Effector memory CD4-positive, alpha-beta T cell (primary cell): Measurements from ENCODE around the gene XPO6.

Source experiments
- DNase-seq, 3 donors: peaks; one replicate each; pipeline ENCODE4 v3.0.0-alpha.2; 2020
- H3K27ac ChIP-seq: 2 replicates; pipeline ENCODE4 v1.7.0; 2013; ENCODE audit warnings: mild to moderate bottlenecking, low read length, moderate library complexity; ENCODE audit not compliant: insufficient read depth, poor library complexity, severe bottlenecking
- H3K27me3 ChIP-seq: replicated peaks from 2 replicates; pipeline ENCODE4 v1.7.0; 2013; ENCODE audit warnings: mild to moderate bottlenecking, low read length; ENCODE audit not compliant: insufficient read depth, control insufficient read depth, poor library complexity, severe bottlenecking
- H3K36me3 ChIP-seq: 2 replicates; pipeline ENCODE4 v1.7.0; 2013; ENCODE audit warnings: mild to moderate bottlenecking, low read length, moderate library complexity; ENCODE audit not compliant: control insufficient read depth, insufficient read depth
- H3K4me1 ChIP-seq: 2 replicates; pipeline ENCODE4 v1.7.0; 2013; ENCODE audit warnings: low read length, mild to moderate bottlenecking; ENCODE audit not compliant: control insufficient read depth, insufficient read depth, poor library complexity, severe bottlenecking
- H3K4me3 ChIP-seq: 2 replicates; pipeline ENCODE4 v1.7.0; 2013; ENCODE audit warnings: low read length, low read depth, mild to moderate bottlenecking; ENCODE audit not compliant: insufficient read depth, poor library complexity, severe bottlenecking
- H3K9me3 ChIP-seq: 2 replicates; pipeline ENCODE4 v1.7.0; 2013; ENCODE audit warnings: mild to moderate bottlenecking, low read length, moderate library complexity; ENCODE audit not compliant: control insufficient read depth

XPO6 gene

DNA sequence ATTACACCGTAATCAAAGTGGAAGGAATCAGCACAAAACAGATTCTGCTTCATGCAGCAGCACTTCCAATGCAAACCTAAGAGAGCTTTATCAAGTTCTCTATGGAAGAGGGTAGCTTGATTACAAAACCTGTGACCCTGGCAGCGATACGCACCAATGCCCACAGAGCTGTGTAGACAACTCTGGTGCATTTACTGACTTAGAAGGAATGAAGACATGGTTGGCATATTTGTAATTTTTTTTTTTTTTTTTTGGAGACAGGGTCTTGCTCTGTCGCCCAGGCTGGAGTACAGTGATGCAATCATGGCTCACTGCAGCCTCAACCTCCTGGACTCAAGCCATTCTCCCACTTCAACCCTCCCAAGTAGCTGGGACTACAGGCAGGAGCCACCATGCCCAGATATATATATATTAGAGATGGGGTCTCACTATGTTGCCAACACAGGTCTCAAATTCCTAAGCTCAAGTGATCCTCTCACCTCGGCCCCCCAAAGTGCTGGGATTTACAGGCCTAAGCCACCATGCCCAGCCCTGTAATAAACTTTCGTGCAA is 49.4 kb downstream of the XPO6 start:
- Histone ChIP-seq H3K9me3 (no peaks in the 10 kb centered on the region), H3K4me3 (no peak overlapping the region), H3K27ac (no peak overlapping the region), H3K4me1 (peaks cover 5% of the 10 kb centered on the region), H3K36me3 (peaks cover 33% of the 10 kb centered on the region), H3K27me3 (no peaks in the 10 kb centered on the region)
- no peak for DNase-seq

DNA sequence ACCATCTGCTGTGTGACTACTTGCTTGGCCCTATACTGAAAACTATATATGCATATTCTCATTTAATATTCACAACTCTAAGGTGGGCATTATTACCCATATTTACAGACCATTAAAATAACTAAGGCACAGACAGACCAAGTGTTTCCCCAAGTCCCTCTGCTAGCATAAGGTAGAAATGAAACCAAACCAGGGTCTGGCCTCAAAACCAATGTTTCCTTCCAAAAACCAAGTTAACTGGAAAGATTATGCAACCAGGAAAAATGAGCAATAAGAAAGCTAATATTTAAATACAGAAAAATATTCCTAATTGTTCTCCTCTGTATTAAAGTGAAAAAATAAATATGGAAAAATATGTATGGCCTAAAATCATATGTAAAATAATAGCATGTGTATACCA is 50.1 kb downstream of the XPO6 start:
- peaks cover 5% of the 10 kb centered on the region for H3K4me1 ChIP-seq
- H3K4me3 ChIP-seq, result no peak overlapping the region
- no peak overlapping the region for H3K27ac ChIP-seq
- no peaks in the 10 kb centered on the region for H3K27me3 ChIP-seq
- no peaks in the 10 kb centered on the region for H3K9me3 ChIP-seq
- DNase-seq, result no peak
- peaks cover 29% of the 10 kb centered on the region for H3K36me3 ChIP-seq

GRCh38 chr16:28158136-28158535 is 53.6 kb downstream of the XPO6 start:
- DNase-seq, result no peak
- Histone ChIP-seq H3K4me3 (no peak overlapping the region), H3K27ac (no peak overlapping the region), H3K4me1 (no peaks in the 10 kb centered on the region), H3K9me3 (no peaks in the 10 kb centered on the region), H3K27me3 (no peaks in the 10 kb centered on the region), H3K36me3 (peaks cover 36% of the 10 kb centered on the region)

DNA sequence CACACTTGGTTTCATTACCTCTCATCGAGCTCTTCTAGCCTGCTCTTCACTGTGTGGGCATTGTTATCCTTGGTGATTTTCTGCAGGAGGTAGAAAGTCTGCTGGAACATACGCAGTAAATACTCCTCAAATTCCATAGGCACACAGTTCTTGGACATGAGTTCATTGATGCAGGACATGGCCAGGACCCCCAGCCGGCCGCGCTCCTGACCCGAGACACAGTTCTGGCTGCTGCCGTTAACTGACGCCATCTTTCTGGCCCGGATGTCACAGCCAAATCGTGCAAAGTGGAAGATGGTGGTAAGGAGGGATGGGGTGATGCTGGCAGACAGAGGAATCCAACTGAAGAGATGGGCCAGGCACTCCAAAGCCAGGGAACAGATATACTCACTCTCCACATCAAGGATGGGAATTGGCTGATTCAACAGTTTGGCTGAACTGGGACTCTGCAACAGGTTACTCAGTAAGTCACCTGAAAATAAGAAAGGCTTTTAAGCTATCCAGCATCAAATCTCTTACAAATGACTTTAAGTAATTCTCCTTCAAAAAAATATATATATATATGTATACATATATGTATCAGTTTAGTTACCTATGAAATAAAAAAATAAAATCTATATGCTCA is 55.6 kb downstream of the XPO6 start:
- Histone ChIP-seq H3K27ac (no peak overlapping the region), H3K4me3 (no peak overlapping the region), H3K36me3 (peaks cover 53% of the 10 kb centered on the region), H3K27me3 (no peaks in the 10 kb centered on the region), H3K9me3 (no peaks in the 10 kb centered on the region), H3K4me1 (no peaks in the 10 kb centered on the region)
- no peak for DNase-seq

GRCh38 chr16:28155293-28155692 is 56.5 kb downstream of the XPO6 start:
- Histone ChIP-seq H3K27ac (no peak overlapping the region), H3K27me3 (no peaks in the 10 kb centered on the region), H3K9me3 (no peaks in the 10 kb centered on the region), H3K36me3 (peaks cover 57% of the 10 kb centered on the region), H3K4me1 (no peaks in the 10 kb centered on the region), H3K4me3 (no peak overlapping the region)
- no peak for DNase-seq

- Histone ChIP-seq H3K27me3 (no peaks in the 10 kb centered on the region), H3K4me1 (peaks cover 12% of the 10 kb centered on the region), H3K4me3 (no peak overlapping the region), H3K36me3 (peaks cover 67% of the 10 kb centered on the region), H3K27ac (no peak overlapping the region), H3K9me3 (no peaks in the 10 kb centered on the region)
- DNase-seq, result no peak
These were observed 60.6 kb downstream of the XPO6 start for GRCh38 chr16:28151180-28151579.

DNA sequence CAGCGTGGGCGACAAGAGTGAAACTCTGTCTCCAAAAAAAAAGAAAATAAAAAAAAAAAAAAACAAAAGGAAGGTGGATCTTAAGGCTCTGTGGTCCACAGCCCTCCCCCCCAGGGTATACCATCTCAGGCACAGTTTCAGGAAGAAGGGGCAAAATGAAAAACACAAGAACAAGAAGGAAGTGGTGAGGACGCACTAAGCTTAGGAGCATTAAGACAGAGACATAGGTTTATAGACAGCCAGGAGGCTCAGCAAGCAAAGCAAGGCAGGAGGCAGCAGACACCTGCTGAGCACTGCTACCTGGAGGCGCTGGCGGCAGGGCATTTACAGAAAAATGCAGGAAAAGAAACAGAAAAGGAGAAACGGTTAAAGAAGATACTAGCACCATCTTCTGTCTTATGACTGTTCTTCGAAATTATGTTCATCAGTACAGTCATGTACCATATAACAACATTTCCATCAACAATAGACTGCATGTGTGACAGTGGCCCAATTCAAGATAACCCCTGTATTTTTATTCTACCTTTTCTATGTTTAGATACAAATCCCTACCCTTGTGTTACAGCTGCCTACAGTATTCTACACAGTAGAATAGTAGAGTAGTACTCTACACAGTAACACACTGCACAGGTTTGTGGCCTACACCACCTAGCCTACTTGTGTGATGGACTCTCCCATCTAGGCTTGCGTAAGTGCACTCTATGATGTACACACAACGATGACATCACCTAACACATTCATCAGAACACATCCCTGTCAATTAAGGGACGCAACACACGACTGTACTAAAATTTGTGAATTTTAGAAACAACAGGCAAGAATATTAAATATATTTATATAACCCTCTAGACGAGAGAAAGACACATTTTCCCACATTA is 62.5 kb downstream of the XPO6 start:
- H3K9me3 ChIP-seq, result no peaks in the 10 kb centered on the region
- H3K27me3 ChIP-seq, result no peaks in the 10 kb centered on the region
- H3K4me1 ChIP-seq, result peaks cover 27% of the 10 kb centered on the region
- peak overlapping the region; percentile 28 for H3K27ac ChIP-seq
- no peak for DNase-seq
- H3K36me3 ChIP-seq, result peaks cover 48% of the 10 kb centered on the region
- no peak overlapping the region for H3K4me3 ChIP-seq

DNA sequence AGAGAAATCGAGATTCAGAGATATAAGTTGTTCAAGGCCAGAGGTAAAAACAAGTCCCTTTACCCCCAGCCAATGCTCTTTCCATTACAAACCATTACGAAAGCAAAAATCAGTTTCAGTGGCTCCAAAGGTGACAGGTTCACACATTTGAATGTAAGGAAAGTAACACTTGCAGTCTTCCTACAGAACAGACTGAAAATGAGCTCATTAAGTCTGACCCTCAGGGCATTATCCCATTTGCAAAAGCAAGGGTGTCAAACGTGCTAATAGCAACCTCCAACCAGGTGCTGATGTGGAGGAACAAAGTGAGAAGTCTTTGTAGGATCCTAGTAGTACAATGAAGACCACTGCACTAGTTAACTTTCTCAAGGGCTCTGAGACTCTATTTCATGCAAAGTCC is 65.2 kb downstream of the XPO6 start:
- DNase-seq, result no peak
- no peak overlapping the region for H3K4me3 ChIP-seq
- peaks cover 29% of the 10 kb centered on the region for H3K36me3 ChIP-seq
- peaks cover 52% of the 10 kb centered on the region for H3K4me1 ChIP-seq
- no peaks in the 10 kb centered on the region for H3K27me3 ChIP-seq
- no peaks in the 10 kb centered on the region for H3K9me3 ChIP-seq
- H3K27ac ChIP-seq, result no peak overlapping the region

DNA sequence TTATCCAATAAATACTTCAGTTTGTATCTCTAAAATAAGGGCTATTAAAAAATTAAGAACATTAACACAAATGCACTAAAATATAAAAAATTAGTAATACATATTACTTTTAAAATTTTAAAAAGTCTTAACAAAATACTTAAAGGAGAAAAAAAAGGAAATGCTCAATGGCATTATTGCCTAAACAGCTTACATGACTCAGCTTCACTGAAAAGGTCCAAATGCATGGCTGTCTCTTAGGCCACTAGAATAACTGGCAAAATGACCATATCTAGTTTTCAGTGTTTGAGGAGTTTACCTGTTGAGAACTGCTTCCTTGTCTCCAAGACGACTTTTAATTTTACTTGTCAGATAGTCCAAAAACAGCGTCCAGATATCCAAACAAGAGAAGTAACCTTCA is 66.0 kb downstream of the XPO6 start:
- H3K36me3 ChIP-seq, result peaks cover 22% of the 10 kb centered on the region
- peaks cover 56% of the 10 kb centered on the region for H3K4me1 ChIP-seq
- DNase-seq, result no peak
- H3K4me3 ChIP-seq, result no peak overlapping the region
- no peaks in the 10 kb centered on the region for H3K9me3 ChIP-seq
- H3K27me3 ChIP-seq, result no peaks in the 10 kb centered on the region
- peak overlapping the region; percentile 34 for H3K27ac ChIP-seq
